Suprapubic skin (tissue), 4 donors: ENCODE measurements around the gene SPTLC3. TPM values are rescaled to one million over a fixed set of nuclear protein-coding genes. Genes with fewer than 3 reads are reported as not detected.

Experiments used
- DNase-seq, 2 donors: peaks; one replicate each; pipeline ENCODE4 v3.0.0-alpha.2; 2019; ENCODE audit warnings: low spot score in 2 of 2
- H3K27ac ChIP-seq: fragments of 200-600 bp; sonication (generic); one replicate; pipeline ENCODE4 v1.5.1; 2019
- H3K27me3 ChIP-seq: fragments of 200-600 bp; sonication (generic); one replicate; pipeline ENCODE4 v1.5.1; 2019
- H3K36me3 ChIP-seq: fragments of 200-600 bp; sonication (generic); one replicate; pipeline ENCODE4 v1.5.1; 2019
- H3K4me1 ChIP-seq: fragments of 200-600 bp; sonication (generic); one replicate; pipeline ENCODE4 v1.5.1; 2019
- H3K4me3 ChIP-seq: fragments of 200-600 bp; sonication (generic); one replicate; pipeline ENCODE4 v1.5.1; 2019; ENCODE audit warnings: mild to moderate bottlenecking
- H3K9me3 ChIP-seq: fragments of 200-600 bp; sonication (generic); one replicate; pipeline ENCODE4 v1.5.1; 2019
- CTCF ChIP-seq, 2 donors: fragments of 200-600 bp in 1 of 2; fragments of 450-650 bp in 1 of 2; sonication (generic) in 1 of 2; IDR thresholded peaks; one replicate each; pipeline ENCODE4 v1.5.1; 2016 to 2019; ENCODE audit warnings: antibody characterized with exemption in 2 of 2, mild to moderate bottlenecking in 1 of 2, moderate library complexity in 1 of 2
- EP300 ChIP-seq: sonication (generic); formaldehyde crosslinking; IDR thresholded peaks from one replicate; pipeline ENCODE4 v1.6.1; 2017; ENCODE audit warnings: antibody characterized with exemption
- POLR2A ChIP-seq, 2 donors: fragments of 450-650 bp; IDR thresholded peaks; one replicate each; pipeline ENCODE4 v1.6.1; 2017; ENCODE audit warnings: antibody characterized with exemption in 2 of 2, mild to moderate bottlenecking in 2 of 2, moderate library complexity in 2 of 2
- POLR2AphosphoS5 ChIP-seq, 3 donors: sonication (generic); formaldehyde crosslinking; IDR thresholded peaks; one replicate each; pipeline ENCODE4 v1.6.1; 2017; ENCODE audit warnings: antibody characterized with exemption in 3 of 3
- WGBS: methylation state at CpG from one replicate; pipeline ENCODE4 v1.1.5; 2018; 5-methylcytosine and 5-hydroxymethylcytosine counted together
- total RNA-seq, 4 donors: library from RNA; depleted of rRNA; stranded (reverse); fragments of >200 nt; gene quantifications; one replicate each; pipeline ENCODE4 v1.1.0, GENCODE V29; 2016

Gene SPTLC3
- total RNA-seq, 4 donors from 2014 or later = 54.1 to 83.0 (median 64.7) TPM

- no peak for TF ChIP-seq CTCF (IDR thresholded peaks at IDR 0.05)
- no peak for TF ChIP-seq POLR2A (IDR thresholded peaks at IDR 0.05)
- no peak for TF ChIP-seq EP300
- TF ChIP-seq POLR2AphosphoS5 (IDR thresholded peaks at IDR 0.05) = no peak
- WGBS = 87% methylated on average over 4 of the region's 4 CpGs
Observed at GRCh38 chr20:12965870-12966251, 42.9 kb upstream of the SPTLC3 start.

DNA sequence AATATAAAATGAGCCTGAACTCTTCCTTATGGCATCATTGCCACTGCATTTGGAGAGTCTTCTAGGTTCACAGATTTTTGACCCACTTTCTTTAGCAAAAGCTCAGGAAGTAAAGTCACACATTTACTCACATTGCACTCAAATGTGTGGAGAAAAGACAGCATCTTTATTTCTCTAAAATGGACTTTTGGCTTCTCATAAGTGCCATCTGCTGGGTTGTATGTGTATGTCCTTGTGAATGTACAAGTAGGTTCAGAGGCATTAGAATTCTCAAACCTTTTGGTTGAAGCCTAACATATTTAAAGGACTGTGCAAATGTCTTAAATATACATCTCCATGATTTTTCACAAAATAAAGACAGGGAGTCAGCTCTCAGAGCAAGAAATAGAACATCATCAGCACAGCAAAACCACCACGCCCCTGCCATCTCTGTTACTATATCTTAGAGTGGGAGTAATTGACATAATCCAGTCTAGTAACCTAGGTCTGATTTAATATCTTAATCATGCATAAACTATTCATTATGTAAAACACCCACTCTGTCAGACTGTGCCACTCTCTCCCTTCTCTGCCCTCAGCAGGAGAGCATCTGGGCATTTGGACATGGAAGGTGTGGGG lies 42.2 kb upstream of the SPTLC3 start:
- TF ChIP-seq EP300 (no peak), POLR2AphosphoS5 (IDR thresholded peaks at IDR 0.05) (no peak), CTCF (IDR thresholded peaks at IDR 0.05) (no peak), POLR2A (IDR thresholded peaks at IDR 0.05) (no peak)
- WGBS = 0% methylated on average over 1 of the region's 1 CpG
- DNase-seq = no peak
- no peaks in the 10 kb centered on the region for H3K9me3 ChIP-seq
- peaks cover 2% of the 10 kb centered on the region for H3K4me1 ChIP-seq
- H3K27ac ChIP-seq = no peak overlapping the region
- no peak overlapping the region for H3K4me3 ChIP-seq
- H3K36me3 ChIP-seq = no peaks in the 10 kb centered on the region
- H3K27me3 ChIP-seq = no peaks in the 10 kb centered on the region

More at GRCh38 chr20:12965870-12966251, 42.9 kb upstream of the SPTLC3 start:
- no peaks in the 10 kb centered on the region for H3K27me3 ChIP-seq
- DNase-seq = no peak
- H3K4me3 ChIP-seq = no peak overlapping the region
- H3K27ac ChIP-seq = no peak overlapping the region
- H3K36me3 ChIP-seq = no peaks in the 10 kb centered on the region
- H3K4me1 ChIP-seq = peaks cover 2% of the 10 kb centered on the region
- no peaks in the 10 kb centered on the region for H3K9me3 ChIP-seq

DNA sequence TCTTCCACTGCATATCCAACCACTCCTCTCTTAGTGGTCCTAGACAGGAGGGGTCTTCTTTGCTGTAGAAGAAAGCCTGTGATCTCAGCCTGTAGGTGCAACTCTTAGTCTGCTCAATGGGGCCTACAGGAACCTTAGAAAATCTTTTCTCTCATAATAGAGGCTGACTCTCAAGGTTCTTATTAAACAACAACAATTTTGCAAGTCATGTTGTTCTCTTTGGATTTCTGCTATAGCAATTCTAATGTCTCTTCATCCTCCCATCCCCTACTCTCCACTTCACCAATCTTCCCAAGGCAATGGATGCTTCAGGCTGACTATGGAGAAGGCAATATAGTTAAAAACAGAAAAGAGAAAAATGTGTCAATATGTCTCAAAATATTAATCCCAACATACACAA lies 40.8 kb upstream of the SPTLC3 start:
- H3K4me1 ChIP-seq = peaks cover 2% of the 10 kb centered on the region

DNA sequence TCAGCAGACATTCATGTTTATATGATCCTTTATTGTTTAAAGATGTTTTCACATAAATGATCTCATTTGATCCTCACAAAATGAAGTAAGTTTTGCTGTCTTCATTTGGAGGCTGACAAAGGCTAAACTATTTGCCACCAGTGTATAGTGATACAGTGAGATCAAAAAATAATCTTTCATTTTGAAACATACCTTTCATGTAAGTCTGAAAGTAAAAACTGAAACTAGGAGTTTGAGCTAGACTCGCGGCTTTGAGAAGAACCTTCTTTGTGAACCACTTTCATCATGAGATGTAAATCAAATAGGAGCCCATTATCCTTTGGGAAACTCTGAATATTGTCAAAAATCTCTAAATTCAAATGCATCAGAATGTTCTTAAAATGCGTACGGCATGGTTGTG lies 40.3 kb upstream of the SPTLC3 start:
- TF ChIP-seq POLR2A (IDR thresholded peaks at IDR 0.05) (no peak), CTCF (IDR thresholded peaks at IDR 0.05) (no peak), EP300 (no peak), POLR2AphosphoS5 (IDR thresholded peaks at IDR 0.05) (no peak)
- 59% methylated on average over 4 of the region's 4 CpGs for whole genome bisulfite sequencing

More for the DNA sequence above, 40.8 kb upstream of the SPTLC3 start:
- Histone ChIP-seq H3K36me3 (no peaks in the 10 kb centered on the region), H3K27ac (no peak overlapping the region), H3K27me3 (no peaks in the 10 kb centered on the region), H3K4me3 (no peak overlapping the region), H3K9me3 (no peaks in the 10 kb centered on the region)
- no peak for DNase-seq
- TF ChIP-seq POLR2A (IDR thresholded peaks at IDR 0.05) (no peak), CTCF (IDR thresholded peaks at IDR 0.05) (no peak), EP300 (no peak)

GRCh38 chr20:12969071-12969669 lies 39.6 kb upstream of the SPTLC3 start:
- Histone ChIP-seq H3K4me3 (no peak overlapping the region), H3K27ac (no peak overlapping the region), H3K36me3 (no peaks in the 10 kb centered on the region), H3K9me3 (no peaks in the 10 kb centered on the region), H3K4me1 (no peaks in the 10 kb centered on the region), H3K27me3 (no peaks in the 10 kb centered on the region)
- DNase-seq = no peak
- 76% methylated on average over 7 of the region's 7 CpGs for WGBS
- TF ChIP-seq EP300 = no peak
- no peak for TF ChIP-seq CTCF (IDR thresholded peaks at IDR 0.05)
- TF ChIP-seq POLR2A (IDR thresholded peaks at IDR 0.05) = no peak
- TF ChIP-seq POLR2AphosphoS5 (IDR thresholded peaks at IDR 0.05) = no peak

More for the DNA sequence above, 40.3 kb upstream of the SPTLC3 start:
- no peak overlapping the region for H3K4me3 ChIP-seq
- no peaks in the 10 kb centered on the region for H3K4me1 ChIP-seq
- H3K27me3 ChIP-seq = no peaks in the 10 kb centered on the region
- no peak overlapping the region for H3K27ac ChIP-seq
- no peak for DNase-seq
- no peaks in the 10 kb centered on the region for H3K9me3 ChIP-seq
- H3K36me3 ChIP-seq = no peaks in the 10 kb centered on the region
